GM19372 (cell line): ENCODE results near the gene BCAS1.

Source experiments
- ATAC-seq: cut with Tn5 transposase; IDR thresholded peaks from one replicate; pipeline ENCODE4 v1.9.1; 2021; ENCODE audit warnings: mild to moderate bottlenecking, low read depth, moderate library complexity; ENCODE audit not compliant: unreplicated experiment

The BCAS1 gene

DNA sequence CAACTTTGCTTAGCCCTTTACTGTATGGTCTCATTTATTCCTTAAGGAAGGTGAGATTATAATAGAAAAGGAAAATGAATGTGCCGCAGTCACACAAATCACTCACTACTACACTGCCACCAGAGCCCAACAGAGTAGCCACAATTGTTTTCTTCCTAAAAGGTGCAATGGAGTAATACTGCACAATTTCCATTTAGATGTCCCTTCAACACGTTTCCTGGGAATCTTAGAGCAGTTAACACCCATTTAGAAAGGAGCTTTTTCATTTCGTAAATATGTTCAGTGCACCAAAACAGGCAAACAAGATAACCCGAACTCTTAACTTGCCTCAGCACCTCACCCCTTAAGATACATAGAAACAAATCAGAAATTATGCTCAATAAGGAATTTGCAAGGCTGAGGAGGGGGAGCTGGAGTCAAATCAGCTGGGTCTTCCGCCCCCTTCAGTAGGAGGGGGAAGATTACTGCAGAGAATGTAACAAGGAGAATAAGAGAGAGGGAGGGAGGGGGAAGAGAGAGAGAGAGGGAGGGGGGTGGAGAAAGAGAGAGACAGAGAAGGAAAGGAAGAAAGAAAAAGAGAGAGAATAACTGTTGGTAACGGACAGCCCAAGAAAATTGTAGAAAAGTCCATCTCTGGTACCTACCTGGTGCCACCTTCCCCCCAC, 155.5 kb downstream of the BCAS1 start:
- no peak for ATAC-seq

DNA sequence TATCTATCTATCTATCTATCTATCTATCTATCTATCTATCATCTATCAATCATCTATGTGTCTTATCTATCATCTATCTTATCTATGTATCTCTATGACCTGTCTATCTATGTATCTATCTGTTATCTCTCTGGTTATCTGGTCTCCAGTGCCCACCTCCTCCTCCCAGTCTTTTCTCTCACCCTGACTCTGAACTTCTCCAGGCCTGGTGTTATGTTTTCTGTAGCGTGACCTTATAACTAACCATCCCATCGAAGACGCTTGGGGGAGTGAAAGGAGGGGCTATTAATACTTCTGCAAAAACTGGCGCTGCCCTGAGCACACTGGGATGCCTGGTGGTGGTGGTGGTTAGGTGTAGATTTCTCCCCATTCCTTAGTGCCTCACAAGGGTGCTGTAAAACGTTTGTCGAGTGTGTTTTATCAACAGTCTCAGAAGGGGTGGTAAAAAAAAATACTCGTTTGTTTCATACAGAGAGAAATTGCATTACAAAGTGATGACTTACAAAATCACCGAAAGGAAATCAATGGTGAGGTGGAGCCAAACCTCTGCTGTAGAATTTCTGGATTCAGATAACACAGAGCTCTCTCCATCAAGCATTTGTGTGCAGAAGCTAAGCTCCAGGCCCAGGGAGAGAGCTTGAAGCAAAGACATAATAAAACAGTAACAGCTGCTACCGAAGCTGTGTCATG, 156.2 kb downstream of the BCAS1 start:
- no peak for ATAC-seq

DNA sequence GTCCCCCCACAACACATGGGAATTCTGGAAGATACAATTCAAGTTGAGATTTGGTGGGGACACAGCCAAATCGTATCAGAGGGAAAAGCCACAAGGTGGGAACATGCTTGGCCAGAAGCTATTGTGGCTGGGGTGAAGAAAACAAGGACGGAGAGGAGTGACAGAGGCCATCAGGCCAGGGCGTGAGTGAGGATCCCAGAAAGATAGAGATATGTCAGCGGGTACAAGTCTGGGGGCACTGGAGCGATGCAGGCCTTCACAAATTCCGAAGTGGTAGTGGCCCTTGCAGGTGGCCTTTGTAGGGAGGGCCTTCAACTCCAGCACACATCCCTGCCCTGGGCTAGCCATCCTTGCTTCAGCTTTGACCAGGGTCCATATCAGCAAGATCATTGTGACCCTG, 159.1 kb downstream of the BCAS1 start:
- no peak for ATAC-seq

DNA sequence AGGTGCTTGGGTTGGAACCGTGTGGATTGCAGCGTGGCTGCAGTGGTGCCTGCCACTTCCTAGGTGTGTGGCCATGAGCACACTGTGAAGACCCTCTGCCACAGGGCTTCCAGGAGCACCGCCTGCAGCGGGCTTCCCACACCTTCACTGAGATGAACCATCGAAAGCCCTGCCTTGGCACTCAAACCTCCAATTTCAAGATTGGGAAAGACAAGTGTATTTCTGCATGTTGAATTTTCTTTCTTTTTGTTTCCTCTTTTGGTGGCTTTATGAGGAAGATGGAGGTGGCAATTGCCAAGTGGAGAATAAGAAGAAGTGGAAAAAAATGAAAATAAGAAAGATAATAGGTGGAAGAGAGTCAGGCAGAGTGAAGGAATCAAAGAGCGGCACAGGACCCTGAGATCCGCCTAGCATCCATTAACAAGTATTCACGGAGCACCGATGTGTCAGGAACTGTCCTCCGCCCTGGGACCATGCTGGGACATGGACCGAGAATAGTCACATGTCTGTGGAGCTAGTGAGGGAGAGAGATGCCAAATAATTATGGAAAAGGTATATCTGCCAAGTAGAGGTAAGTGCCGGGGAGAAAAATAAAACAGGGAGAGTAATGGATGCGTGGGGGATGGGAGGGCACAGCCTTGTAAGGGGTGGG, 159.9 kb downstream of the BCAS1 start:
- ATAC-seq = no peak

DNA sequence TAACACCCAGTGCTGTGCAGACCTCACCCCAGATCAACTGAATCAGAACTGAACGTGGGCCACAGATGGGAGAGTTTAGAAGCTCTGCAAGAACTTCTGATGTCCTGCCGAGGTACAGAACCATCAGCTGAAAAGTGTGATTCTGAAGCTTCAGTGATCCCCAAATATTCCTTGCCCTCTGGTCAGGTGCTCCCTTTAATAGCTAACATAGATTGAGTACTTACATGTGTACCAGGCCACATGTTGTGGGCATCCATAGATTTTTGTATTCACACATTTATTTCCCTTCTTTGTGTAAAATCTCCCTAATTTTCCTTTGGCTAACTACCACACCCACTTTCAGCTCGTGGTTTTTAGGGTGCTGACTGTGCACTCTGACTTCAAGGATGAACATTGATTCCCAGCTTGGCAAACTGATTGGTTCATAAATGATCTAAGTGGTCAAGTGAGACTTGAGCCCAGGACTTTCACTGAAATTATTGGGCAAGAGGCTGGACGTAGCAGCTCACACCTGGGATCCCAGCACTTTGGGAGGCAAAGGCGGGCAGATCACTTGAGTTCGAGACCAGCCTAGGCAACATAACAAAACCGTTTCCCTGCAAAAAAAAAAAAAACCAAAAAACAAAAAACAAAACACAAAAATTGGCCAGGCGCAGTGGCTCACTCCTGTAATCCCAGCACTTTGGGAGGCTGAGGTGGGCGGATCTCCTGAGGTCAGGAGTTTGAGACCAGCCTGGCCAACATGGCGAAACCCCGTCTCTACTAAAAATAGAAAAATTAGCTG, 162.2 kb downstream of the BCAS1 start:
- ATAC-seq = no peak

DNA sequence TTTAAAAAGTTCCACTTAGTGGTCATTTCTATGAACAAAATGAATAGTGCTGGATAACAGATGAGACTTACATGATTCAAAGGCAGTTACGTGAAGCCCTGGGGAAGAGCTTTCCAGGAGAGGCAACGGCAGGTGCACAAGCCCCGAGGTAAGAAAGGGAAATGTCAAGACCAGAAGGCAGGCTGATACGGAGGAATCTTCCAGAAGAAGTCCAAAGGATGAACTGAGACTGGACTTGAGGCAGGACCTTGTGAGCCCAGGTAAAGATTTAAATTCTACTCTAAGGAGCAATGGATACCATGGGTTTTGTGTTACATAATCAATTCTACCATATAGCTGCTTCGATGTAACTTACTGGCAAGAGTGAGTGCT, 164.6 kb downstream of the BCAS1 start:
- no peak for ATAC-seq

DNA sequence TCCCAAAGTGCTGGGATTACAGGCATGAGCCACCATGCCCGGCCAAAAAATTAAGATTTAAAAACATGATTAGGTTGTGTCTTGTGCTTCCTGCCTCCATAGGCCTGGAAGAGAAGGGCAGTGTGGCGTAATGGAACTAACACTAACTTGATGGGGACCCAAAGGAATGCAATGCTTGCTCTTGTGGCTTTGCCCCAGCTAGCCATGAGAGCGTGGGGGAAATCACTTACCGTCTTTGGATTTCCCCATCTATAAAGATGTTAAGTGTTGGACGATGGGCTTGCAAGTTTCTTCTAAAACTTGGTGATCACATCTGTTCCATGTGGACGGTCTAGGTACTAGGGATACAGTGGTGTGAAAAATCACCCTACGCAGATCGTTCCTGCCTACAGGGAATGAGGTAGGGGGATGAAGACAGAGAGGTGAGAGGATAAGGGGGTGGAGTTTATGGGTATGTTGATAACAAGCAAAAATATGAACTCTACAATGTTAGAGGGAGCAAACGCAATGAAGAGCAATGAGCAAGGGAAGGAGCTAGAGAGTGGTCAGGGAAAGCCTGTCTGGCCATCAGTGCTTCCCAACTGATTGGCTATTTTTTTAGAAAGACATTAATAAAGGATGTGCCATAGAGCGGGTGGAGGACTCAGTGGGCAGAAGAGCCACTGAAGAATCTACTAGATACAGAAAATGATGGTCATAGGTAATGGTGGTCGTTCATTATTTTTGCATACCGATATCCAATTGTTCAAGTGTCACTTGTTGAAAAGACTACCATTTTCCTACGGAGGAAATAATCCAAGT, 165.2 kb downstream of the BCAS1 start:
- no peak for ATAC-seq

DNA sequence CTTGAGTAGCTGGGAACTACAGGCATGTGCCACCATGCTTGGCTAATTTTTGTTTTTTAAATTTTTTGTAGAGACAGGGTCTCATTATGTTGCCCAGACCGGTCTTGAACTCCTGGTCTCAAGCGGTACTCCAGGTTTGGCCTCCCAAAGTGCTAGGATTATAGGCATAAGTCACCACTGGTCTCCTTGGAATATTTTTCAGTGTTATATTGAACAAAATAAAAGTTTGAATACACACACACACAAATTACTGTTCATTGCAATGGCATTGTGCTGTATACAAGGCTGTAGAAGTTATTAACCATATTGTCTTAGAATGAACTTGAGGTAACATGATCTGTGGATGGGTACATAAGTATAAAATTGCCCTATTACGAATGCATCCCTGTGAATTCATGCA, 166.1 kb downstream of the BCAS1 start:
- no peak for ATAC-seq

DNA sequence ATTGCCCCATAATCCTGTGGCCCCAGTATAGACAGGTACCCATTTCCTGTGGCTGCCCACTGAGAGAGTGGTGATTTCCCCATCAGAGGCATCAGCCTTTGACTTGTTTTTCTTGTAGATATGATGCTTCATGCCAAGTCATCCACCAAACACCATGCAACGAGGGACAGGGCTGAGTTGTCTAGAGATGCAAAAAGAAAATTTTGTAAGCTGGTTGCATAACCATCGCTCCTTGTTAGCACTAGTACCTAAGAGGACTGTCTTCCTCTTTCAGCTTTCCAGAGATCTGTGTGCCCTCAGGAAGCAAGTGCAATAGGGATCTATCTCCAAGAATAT, 166.8 kb downstream of the BCAS1 start:
- ATAC-seq = no peak

DNA sequence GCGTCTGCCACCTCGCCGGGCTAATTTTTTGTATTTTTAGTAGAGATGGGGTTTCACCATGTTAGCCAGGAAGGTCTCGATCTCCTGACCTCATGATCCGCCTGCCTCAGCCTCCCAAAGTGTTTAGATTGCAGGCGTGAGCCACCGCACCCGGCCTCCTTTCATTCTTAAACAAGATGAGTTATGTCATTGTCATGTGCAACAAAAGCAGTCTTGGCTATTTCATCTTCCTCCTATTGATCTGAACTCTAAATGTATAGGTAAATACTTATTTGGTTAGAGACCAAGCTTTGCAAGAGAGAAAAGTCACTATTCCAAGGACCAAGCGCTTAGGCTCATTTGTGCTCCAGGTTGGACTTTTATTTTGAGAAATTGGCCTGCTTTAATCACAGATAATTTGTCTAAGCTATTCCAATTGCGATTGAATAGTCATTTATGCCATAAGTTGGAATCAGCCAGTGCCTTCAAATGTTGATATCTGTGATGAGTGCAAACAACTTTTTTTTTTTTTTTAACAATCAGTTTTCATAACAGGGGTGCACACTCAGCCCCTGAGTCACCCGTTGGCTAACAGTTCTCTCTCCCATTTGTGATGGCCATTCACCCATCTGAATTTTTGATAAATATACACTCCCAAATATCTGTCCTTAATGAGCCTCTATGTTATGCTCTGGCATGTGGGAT, 167.3 kb downstream of the BCAS1 start:
- no peak for ATAC-seq

DNA sequence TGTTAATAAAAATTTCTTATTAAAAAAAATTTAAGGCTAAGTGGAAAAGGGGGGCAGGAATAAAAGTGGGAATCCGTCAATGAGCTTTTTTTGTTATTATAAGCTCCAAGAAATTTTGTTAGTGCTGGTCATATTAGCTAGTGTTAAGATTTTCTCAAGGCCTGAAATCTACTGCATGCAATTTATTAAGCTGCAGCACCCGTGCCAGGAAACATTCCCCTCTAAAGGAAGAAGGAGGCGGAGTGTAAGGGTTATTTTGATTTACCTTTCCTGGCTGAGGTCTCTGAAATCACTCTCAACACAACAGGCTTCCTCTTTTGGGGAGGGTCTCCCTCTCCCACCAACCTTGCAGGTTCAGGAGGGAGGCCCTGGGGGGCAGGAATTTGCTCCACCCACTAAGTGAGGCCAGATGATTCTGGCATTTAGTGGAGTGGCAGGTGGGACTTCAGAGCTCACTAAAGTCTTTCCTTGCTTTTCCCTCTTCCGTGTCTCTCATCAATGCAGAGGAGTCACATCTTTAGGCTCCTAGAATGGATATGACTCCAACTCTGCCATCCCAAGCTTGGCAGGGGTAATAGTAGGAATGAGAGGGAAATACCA, 168.8 kb downstream of the BCAS1 start:
- no peak for ATAC-seq

DNA sequence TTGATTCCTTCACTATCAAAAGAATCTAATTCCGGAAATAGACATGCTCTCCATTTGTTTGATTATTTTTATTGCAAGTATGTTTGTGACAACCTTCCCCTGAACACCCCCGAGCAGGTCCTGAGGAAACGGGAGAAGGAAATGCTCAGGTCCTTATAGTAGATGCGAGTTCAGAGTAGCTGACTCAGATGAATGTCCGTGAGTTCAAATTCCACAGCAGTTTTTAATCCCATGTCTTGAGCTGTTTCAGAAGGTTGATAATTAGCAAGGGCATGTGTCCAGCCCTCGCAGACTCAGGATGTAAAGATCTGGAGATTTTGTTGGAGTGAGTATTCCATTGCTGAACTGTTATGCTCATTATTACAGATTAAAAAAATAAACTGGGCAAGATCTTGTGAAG, 169.3 kb downstream of the BCAS1 start:
- ATAC-seq = no peak

DNA sequence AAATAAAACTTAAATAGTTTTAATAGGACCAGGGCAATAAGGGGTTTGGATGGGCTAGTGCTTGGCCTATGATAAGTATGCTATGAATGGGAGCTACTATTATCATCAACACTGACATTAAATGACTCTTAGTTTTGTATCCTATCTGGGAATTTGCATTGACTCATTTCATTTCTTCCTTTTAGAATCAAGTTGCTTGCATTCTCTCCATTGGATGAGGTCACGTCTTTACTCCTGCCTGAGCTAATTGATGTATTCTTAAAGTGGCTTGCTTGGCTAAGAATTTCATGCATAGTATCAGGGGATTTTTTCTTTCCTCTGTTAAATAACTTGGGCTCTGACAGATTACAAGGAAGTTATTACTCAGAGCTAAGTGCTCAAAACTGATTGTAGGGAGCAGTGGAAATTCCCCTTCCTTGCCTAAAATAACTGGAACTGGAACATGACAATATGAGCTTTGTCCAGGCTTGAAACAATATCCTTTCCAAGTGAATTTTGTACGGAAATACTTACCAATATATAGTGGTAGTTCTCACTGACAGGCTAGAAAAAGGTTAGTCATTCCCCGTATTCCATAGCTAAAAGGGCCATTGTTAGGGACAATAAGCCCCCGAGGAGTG, 169.9 kb downstream of the BCAS1 start:
- ATAC-seq = no peak

DNA sequence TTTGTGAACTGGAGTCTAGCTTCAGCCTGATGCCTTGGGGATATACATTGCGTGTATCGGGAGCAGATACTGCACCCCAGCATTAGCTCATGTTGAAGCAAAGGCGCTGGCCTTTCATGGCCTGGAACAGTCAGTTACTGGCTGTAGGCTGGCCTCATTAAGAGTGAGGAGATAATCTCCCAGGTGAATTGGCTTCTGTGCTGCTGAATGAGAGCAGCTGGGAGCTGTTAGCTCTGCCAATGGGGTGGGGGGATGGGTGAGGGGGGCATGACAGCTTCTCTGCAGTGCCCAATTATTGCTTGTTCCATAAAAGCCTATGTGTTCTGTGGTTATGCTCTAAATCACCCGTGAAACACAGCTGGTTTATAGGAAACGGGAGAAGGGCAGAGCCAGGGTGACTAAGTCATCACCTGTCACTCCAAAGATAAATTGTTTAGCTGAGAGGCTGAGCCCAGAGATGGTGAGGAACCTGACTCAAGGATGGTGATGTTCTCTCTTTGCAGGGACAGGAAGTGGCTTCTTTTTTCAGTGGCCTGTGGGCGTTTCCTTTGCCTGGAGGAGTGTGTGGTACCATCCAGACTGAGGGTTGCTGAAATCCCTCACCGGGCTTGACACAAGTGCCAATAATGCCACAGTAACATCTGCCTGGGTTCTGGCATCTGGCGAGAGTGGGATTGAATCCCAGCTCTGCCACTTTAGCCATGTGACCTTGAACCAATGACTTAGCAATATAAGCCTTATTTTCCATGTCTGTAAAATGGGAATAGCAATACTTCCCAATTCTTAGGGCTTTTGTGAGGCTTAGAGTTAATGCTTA, 170.8 kb downstream of the BCAS1 start:
- ATAC-seq = peak; percentile 75

DNA sequence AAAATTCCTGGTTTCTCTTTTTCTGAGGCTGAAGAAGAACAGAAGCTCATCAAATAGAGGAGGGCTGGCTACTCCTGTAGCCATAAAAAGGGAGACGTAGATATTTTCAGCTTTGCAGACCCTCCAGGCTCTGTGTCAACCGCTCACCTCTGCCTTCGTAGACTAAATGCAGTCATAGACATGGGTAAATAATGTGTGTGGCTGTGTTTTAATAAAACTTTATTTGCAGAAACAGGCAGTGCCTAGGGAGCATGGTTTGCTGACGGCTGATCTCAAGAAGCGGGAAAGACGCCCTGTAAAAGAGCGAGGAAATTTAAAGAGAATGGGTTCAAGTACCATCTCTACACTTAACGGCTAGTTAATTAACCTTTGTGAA, 171.8 kb downstream of the BCAS1 start:
- no peak for ATAC-seq

DNA sequence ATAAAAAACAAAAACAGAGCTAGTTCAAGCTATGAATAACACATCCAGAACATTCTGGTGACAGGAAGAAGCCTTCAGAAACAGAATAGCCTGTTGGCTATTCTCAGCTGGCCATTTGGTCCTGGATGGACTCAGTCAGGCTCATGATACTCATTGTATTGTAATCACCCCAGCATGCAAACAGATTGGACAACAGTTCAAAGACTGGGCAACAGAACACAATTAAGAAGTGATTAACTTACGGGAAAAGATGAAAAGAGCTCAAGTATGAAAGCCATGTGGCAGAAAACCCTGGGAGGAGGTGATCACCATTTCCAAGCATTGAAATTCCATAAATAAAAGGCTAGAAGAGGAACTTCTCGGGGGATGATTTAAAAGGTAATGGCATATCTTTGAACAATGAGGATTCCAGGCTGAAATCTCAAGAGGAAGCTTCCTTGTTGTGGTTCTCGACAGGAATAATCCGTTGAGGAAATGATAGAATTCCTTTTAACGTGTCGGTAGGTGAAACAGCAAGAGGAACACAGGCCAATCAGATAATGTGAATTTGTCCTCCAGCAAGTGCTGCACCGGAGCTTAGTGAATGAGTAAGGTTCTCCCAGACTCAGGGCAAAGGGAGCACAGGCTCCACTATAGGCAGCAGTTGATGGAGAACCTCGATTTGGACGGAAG, 172.4 kb downstream of the BCAS1 start:
- ATAC-seq = no peak

DNA sequence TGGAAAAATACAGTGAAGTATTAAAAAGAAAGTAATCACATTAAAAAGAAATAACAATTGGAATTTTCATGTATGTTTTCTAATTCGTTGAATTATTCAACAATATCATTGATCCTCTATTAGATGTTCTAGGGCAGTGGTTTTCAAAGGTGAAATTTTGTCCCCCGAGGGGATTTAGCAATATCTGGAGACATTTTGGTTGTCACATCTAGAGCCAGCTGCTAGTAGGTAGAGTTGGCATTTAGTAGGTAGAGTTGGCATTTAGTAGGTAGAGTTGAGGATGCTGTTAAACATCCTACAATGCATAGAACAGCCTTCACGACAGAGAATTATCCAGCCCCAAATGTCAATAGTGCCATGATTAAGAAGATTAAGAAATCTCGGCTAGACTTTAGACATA, 173.7 kb downstream of the BCAS1 start:
- no peak for ATAC-seq

DNA sequence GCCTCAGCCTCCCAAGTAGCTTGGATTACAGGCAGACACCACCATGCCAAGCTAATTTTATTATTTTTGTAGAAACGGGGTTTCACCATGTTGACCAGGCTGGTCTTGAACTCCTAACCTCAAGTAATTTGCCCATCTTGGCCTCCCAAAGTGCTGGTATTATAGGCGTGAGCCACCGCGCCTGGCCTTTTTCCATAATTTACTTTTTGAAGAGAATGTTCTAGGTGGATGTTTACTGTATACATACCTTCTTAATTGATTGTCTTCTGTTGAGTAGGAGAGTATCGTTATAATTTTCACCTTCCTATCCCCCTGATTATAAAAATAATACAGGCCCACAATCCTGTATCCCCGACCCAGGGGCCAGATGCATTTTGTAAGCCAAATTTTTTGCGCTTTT, 174.4 kb downstream of the BCAS1 start:
- no peak for ATAC-seq
